WI38 (cell line): ENCODE data around the gene TSPAN18.

ENCODE experiments used
- H3K4me3 ChIP-seq: 2 replicates; pipeline ENCODE4 v1.5.1; 2011; ENCODE audit warnings: low read depth, mild to moderate bottlenecking, control low read depth, low read length
- TF ChIP-seq, protein P1 (sequence below): IDR thresholded peaks from 2 replicates; pipeline ENCODE4 v1.5.1; 2012; ENCODE audit warnings: low read depth, mild to moderate bottlenecking, control low read depth, low read length

The TSPAN18 gene

DNA sequence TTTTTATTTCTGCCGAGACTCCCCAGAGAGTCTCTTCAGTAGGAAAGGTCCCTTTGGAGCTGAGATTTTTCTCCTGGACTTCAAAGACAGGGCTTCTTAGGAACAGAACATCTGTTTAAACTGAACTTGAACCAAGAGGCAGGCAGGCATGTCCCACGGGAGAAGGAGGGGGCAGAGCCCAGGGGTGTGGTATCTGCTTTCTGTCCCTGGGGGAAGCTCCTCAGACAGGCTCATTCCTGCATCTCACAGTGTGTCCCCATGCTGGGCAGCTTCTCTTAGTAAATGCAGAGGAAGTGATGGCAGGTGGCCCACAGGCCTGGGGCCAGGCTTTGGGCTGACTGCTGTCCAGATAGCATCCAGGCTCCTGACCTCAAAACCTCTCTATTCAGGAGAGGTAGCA, 47.3 kb downstream of the TSPAN18 start:
- TF ChIP-seq, protein P1, sequence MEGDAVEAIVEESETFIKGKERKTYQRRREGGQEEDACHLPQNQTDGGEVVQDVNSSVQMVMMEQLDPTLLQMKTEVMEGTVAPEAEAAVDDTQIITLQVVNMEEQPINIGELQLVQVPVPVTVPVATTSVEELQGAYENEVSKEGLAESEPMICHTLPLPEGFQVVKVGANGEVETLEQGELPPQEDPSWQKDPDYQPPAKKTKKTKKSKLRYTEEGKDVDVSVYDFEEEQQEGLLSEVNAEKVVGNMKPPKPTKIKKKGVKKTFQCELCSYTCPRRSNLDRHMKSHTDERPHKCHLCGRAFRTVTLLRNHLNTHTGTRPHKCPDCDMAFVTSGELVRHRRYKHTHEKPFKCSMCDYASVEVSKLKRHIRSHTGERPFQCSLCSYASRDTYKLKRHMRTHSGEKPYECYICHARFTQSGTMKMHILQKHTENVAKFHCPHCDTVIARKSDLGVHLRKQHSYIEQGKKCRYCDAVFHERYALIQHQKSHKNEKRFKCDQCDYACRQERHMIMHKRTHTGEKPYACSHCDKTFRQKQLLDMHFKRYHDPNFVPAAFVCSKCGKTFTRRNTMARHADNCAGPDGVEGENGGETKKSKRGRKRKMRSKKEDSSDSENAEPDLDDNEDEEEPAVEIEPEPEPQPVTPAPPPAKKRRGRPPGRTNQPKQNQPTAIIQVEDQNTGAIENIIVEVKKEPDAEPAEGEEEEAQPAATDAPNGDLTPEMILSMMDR = no peak
- H3K4me3 ChIP-seq = no peak overlapping the region

DNA sequence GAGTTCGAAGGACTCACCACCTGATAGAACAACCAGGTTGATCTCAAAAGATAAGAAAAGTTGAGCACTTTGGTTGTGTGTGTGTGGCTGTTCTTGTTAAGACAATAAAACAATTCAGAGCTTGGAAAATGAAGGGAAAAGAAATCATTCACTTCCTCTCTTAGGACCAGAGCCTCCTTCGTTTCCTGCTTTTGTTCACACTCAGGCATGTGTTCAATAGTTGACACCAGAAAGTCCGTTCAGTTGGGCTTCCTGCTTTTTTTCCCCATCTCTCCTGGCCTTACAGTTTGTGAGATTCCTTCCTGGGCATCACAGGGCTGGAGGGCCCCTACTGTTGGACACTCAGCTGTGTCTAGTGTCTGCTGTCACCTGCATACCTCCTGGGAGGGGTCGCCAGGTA, 48.0 kb downstream of the TSPAN18 start:
- TF ChIP-seq, protein P1 = no peak

DNA sequence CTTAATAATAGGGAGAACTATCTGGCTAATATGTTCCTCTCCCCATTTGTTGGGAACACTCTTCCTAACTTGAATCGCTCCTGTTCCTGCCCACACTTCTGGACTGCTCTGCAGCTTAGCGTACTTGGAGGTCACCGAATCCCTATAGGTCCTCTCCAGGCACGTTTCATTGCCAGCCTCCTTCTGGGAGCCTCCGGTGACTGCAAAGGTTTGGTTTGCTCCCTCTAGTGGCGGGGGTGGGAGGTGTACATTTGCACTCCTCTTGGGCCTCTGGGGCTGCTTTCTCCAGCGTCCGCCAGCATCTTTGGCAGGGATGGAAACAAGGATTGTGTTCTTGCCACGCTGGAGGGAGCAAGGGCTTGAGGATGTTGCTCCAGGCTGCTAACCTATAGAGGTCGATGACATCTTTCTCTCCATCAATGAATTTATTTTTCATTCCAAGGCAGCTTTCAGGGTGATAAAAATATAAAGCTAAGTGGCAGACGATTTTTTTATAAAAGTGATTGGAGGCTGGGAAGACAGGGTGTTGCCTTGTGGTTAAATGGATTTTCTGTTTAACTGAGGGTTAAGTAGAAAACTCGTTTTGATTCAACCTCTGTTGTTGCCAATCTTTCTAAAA, 48.7 kb downstream of the TSPAN18 start:
- TF ChIP-seq, protein P1 = peak; percentile 57
- H3K4me3 ChIP-seq = no peak overlapping the region

More for the DNA sequence above, 48.0 kb downstream of the TSPAN18 start:
- no peak overlapping the region for H3K4me3 ChIP-seq

DNA sequence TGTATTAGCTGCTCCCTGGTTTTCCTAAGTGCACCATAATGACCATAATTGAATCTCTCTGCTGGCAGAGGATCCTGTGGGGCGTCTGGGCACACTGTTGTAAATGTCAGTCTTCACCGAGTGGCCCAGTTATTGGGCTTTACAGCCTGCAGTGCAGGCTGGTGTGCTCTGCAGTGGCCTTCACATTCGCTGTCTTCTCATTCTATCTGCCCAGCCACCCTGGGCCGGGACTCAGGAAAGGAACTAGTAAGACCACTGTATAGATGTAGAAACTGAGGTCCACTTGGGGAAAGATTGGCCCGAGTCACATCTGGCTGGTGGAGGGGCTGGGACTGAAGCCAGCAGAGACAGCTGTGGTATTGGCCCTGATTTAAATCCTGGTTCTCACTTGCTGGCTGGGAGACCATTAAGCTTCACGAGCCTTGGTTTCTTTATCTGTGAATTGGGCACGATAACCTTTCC, 49.3 kb downstream of the TSPAN18 start:
- no peak overlapping the region for H3K4me3 ChIP-seq
- TF ChIP-seq, protein P1 = no peak

DNA sequence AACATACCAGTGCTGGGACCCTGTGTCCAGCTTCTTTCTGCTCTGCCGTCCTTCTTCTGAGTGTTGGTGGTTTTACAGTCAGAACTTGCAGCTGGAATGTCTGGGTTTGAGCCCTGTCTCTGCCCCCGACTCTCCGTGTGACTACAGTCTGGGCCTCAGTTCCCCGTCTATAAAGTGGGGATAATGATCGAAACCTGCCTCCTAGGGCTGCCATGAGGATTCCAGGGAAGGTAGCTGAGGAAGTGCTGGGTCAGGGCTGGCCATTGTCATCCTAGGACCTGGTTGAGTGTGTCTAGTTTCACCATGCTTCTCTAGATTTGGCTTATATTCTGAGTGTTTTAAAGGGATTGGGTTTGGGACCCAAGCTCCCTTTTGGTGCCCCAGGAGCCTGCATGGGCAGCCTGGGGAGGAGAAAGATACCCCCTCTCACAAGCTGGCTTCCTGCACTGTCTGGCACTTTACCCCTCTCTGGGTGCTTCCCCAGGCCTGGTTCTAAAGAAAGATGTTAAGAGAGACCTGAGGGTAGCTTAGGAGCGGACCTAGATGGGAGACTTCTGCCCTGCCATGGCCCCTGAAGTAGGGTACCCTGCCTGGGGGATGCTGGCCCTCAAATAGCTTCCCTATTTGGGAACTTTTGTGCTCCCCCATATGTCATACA, 49.9 kb downstream of the TSPAN18 start:
- TF ChIP-seq, protein P1 = no peak

DNA sequence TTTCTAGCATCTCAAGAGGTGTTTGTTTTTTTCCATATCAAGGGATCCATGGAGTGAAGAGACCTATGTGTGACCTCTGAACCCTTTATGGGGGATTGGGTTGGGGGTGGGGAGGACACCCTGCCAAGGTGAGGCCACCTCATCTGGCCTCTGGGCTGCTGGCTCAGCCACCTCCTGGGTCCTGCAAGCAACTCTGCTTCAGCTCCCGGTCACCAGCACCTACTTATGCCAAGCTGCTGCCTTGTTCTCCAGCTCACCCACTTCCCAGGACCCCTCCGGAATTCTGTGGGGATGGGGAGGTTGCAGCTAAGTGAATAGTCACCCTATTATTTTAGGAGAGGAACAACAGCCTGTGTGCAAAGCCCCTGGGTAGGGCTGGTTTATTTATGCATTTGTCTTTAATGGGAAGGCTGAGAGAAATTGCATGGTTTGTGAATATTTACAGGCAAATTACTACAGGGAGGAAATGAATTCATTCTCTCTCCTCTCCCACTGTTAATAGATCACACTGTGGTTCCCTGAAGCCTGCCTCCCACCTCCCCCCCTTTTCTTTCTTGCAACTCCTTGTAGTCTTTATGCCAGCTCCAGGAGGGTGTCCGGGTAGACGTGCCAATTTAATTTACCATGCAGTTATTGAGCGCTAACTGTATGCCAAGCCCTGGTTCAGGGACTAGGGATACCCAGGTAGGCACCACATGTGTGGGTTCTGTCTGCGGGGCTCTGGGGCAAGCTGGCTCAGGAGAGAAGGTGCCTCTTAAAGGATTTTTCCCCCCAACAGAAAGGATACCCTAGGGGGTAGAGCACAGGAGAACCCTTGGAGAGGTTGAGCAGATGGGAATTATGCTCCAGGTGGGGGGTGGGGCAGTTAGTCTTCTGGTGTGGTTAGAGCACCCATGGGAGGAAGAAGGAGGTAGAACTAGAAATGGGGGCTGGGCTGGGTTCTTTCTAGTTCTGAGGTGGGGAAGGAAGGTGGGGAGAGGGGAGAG, 50.7 kb downstream of the TSPAN18 start:
- TF ChIP-seq, protein P1 = no peak
- H3K4me3 ChIP-seq = no peak overlapping the region

More for the DNA sequence above, 49.9 kb downstream of the TSPAN18 start:
- no peak overlapping the region for H3K4me3 ChIP-seq
